NOMO-1 treated with DMSO at 0.1 percent for 48 hours (cell line): ENCODE measurements around the gene FOXA3.
"Not testable (repeated sequence)": the region's sequence is repeated elsewhere in the genome, so short reads cannot be mapped to it uniquely, and the experiment has no call there.

ENCODE experiments used
- DNase-seq: peaks from one replicate; lab custom pipeline; 2025; ENCODE audit not compliant: unreplicated experiment; lab: John Stamatoyannopoulos, UW

Gene FOXA3

DNA sequence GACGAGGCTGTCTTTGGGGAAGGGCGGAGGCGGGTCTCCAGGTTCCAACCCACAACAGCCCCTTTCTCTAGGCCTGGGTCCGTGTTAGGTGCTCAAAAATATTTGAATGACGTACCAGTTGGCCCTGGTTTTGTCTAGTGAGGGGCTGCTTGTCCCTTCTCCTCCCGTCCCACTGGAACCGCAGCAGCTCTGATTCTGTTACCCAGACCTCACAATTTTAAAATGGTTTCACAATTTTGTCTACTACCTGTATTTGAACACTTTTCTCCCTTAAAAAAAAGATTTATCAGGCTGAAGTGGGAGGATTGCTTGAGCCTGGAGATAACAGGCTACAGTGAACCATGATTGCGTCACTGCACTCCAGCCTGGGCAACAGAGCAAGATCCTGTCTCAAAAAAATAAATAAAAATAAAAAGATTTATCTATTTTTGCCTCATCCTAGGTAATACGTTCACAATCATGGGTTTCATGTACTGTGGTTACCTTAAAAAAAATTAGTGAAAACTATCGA lies 23.1 kb downstream of the FOXA3 start:
- no peak for DNase-seq

- no peak for DNase-seq
These were observed 25.2 kb downstream of the FOXA3 start for GRCh38 chr19:45889210-45889885.

DNA sequence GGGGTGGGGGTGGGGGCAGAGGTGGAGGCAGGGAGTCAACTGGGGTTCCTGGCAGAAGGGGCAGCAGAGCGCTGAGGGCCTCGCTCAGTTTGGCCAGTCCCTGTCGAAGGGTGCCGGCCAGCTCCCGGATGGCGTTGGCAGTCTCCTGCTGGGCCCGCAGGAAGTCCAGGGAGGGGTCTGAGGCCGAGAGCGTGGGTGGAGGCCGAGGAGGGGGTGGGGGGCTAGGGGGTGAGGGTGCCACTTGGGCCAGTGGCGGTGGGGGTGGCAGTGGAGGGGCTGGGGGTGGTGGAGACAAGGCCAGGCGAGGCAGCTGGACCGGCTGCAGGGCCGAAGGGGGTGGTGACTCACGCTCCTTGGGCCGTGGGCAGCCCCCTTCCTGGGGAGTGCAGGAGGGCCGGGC lies 26.8 kb downstream of the FOXA3 start:
- DNase-seq = no peak

- DNase-seq = no peak
These were observed 31.4 kb downstream of the FOXA3 start for GRCh38 chr19:45895519-45895972.

GRCh38 chr19:45895983-45896599 lies 32.0 kb downstream of the FOXA3 start:
- not testable (repeated sequence) for DNase-seq

- no peak for DNase-seq
These were observed 33.2 kb downstream of the FOXA3 start for GRCh38 chr19:45897261-45897812.

DNA sequence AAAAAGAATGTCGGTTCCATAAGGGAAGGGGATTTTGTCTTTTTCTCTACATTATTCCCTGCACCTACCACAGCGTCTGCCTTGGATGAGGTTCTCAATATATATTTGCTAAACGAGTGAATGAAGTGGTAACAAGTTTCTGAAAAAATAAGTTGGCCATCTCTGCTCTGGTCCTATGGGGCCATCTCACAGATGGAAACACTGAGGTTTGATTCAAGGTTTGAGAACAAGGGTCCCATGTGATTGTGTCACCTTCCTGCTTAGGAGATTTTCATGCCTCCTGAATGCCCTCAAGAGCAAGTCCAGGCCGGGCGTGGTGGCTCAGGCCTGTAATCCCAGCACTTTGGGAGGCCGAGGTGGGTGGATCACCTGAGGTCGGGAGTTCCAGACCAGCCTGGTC lies 35.1 kb downstream of the FOXA3 start:
- no peak for DNase-seq

DNA sequence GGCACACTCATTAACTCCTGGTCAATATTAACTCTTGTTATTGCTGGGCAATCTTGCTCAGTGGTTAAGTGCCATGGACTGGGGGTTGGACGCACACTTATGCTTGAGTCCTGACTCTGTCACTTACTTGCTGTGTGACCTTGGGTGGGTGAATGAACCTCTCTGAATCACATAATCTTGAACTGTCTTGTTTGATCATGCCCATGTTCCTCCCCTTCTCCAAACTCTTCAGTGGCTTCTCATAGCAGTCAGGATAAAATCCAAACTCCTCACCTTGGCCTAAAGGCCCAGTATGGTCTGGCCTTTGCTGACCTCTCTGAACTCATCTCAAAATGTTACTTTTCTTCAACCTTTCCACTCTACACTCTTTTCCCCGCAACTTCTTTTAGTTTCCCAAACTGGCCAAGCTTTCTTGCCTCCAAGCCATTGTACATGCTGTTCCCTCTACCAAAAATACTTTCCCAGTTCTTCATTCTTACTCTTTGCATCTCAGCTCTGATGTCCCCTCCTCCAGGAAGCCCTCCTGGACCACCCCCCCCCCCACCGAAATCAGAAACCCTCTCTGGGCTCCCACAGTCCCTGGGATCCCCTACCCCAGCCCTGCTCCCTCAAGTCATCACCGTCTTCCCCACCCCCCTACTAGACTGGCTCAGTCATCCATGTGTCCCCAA lies 35.9 kb downstream of the FOXA3 start:
- no peak for DNase-seq

DNA sequence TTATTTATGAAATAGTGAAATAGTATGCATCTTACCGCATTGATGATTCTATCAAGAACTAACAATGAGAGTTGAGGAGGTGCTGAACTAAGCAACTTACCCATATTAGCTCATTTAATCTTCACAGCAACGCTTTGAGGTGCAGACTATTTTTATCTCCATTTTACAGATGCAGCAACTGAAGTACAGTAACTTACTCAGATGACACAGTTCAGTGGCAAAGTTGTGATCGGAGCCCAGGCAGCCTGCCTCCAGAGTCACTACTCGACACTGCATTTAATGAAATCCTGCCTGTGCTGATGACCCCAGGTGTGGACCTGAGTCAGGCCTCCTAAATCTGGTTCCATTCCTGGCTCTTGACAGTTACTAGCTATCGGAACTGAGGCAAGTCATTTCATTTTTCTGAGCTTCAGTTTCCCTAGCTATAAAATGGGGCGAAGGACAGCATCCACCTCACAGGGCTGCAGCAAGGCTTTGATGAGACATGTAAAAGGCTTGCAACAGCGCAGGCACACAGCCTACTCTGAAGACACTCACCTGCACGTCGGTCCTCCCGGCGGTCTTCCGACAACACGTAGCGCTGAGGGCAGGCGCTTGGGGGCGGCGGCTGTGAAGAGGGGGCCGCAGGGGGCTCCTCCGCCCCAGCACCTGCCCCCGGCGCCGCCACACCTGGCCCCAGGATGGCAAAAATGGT lies 36.8 kb downstream of the FOXA3 start:
- DNase-seq = no peak

- DNase-seq = peak; percentile 72
These were observed 37.3 kb downstream of the FOXA3 start for GRCh38 chr19:45901432-45901911.

DNA sequence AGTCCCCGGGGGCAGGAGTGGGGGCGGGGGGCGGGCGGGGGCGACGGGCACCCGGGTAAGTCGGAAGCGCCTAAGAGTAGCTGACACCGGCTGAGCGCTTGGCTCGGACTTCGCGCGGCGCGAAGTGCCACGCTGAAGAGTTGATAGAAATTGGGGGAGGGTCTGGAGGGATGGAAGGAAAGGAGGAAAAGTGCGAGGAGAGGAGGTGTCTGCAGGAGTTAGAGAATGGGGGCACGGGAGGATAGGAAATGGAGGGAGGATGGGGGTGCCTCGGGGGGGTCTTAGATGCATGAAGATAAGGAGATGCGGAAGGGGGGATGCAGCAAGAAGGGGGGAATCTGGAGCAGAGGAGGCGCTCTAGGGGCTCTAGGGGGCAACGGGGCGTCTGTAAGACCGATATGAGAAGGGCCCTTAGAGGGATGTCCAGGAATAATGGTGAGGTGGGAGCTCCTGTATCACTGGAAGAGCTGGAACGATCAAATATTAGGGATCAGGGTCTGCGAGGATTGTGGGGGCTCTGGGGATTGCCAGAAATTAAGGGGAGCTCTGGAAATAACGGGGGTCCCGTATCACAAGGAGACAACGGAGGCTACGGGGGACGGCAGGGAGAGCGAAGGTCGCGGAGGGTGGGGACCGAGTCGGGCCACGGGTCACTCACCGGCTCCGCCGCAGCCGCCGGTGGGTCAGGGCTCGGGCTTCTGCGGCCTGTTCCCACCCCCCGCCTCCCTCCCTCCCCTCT lies 38.0 kb downstream of the FOXA3 start, which contains the start of gene MYPOP:
Gene MYPOP (minus strand): TSS at position 702 of the 739 bp plus-strand sequence. CDS start 840 bp downstream, outside the sequence.
- DNase-seq = no peak

DNA sequence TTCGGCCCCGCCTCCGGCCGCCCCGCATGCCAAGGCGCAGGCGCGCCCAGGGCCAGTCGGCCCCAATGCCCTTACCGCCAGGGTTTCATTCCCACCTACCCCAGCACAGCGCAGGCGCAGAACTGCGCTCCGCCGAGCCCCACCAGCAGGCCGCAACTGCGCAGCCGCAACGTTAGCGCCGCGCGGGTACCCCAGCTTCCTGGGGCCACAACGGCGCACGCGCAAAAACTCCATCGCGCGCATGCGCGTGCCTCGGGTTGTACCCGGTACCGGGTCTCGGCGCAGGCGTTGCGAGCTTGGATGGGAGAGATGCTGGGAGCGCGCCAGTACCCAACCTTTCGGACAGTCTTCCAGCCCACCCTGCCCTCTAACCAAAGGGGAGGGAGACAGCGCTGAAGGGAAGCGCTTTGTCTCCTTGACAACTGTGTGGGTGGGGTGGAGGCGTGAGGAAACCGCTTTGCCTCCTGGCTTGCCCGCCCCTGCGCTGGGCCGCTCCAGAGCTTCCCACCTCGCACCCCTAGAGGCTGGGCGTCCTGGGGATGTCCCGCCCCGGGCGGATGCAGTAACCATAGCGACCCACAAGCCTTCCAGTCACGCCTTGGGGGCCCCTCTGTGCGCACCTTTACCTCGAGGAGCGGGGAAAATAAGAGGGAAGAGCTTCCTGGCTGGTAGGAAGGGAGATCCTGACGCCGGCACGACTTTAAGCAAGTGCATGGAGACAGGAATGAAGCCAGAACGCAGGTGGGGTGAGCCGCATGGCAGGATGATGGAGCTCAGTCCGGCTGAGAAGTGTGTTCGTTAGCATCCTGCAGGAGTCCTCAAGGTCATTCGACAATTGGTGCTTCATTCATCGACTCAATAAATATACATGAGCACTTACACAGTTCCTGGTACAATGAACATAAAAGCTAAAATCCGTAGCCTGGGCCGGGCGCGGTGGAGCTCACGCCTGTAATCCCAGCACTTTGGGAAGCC lies 38.8 kb downstream of the FOXA3 start:
- DNase-seq = peak; percentile 91

DNA sequence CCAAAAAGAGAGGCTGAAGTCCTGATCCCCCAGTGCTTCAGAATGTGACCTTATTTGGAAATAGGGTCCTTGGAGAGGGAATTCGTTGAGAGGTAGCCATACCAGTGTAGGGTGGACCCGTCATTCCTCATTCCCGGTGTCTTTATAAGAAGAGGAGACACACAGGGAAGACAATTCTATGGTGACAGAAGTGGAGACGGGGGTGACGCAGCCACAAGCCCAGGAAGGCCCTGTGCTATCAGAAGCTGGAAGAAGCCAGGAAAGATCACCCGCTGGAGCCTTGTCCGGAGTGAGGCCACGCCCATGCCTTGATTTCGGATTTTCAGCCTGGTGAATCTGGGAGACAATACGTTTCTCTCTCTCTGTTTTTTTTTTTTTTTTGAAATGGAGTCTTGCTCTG lies 40.9 kb downstream of the FOXA3 start:
- no peak for DNase-seq

DNA sequence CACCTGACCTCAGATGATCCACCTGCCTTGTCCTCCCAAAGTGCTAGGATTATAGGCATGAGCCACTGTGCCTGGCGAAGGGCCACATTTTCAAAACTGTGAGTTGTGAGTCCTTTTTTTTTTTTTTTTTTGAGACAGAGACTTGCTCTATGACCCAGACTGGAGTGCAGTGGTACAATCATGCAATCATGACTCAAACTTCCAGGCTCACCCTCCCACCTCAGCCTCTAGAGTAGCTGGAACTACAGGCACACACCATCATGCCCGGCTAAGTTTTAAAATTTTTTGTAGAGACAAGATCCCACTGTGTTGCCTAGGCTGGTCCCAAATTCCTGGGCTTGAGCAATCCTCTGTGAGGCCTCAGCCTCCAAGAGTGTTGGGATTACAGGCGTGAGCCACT lies 42.1 kb downstream of the FOXA3 start:
- no peak for DNase-seq

DNA sequence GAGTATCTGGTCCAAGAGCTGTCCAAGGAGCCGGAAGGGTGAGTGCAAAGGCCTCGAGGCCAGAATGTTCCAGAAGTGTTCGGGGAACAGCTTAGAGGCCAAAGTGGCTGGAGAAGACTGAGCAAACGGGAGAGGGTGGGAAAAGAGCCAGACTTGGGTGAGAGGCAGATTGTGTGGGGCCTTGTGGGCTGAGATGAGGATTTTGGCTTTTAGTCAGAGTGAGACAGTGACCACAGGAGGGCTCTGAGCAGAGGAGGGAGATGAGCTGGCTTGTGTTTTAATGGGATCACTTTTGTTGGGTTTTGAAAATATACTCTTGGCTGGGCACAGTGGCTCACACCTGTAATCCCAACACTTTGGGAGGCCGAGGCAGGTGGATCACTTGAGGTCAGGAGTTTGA lies 44.8 kb downstream of the FOXA3 start:
- DNase-seq = no peak

DNA sequence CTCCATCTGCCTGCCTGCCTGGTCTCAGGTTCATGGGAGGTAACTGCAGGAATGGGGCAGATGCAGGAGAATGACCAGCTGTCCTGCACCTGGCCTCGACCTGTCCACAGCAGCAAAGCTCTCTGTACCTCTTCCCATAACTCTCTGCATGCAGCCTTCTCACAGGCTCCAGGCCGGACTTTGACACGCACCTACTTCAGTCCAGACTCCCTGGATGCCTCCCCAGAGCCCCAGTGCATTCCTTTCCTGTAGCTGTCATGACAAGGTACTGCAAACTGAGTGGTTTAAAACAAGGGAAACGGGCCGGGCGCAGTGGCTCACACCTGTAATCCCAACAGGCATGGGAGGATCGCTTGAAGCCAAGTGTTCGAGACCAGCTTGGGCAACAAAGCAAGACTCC lies 47.2 kb downstream of the FOXA3 start:
- DNase-seq = no peak

- no peak for DNase-seq
These were observed 50.0 kb downstream of the FOXA3 start, which contains the start of gene NANOS2 for GRCh38 chr19:45913874-45914830. Gene NANOS2 (minus strand): TSS chr19:45914778. CDS start chr19:45914693, 85 bp downstream.
